Measurements from ENCODE around the gene ANO9.
"Not testable (repeated sequence)": the region's sequence is repeated elsewhere in the genome, so short reads cannot be mapped to it uniquely, and the experiment has no call there.

The ANO9 gene

DNA sequence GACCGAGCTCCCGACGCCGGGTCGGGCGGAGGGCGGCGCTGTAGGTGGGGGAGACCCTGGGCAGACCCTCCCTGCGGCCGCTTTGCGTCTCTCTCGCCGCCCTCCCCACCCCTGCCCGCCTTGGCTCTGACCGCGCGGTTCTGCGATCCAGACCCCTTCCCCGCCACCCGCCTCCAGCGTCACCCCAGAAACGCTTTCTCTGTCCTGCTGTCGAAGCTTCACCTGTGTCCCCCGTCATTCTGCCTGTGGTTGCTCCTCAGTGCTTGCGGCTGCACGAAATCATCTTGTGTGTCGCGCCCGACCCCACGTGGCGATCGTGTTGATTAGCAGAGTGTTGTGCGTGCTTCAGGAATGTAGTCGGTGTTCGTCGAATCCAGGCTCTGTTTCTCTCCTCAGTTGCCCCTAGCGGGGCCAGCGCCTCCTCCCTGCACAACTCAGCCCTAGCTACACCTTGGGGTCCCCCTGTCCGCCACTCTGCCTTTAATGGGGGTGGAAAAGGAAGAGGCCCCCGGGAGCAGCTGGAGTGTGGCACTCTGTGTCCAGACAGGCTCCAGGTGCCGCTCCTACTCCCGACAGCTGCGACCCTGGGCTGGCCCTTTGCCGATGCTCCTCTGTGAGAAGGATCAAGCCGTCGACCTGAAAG lies 9.1 kb upstream of the ANO9 start:
- no peak for DNase-seq

GRCh38 chr11:449889-450808 lies 8.3 kb upstream of the ANO9 start, which contains the start of gene PTDSS2:
TSS of gene PTDSS2 (plus strand) at chr11:450279. CDS start at chr11:450456, 177 bp downstream.
- peak; percentile 95 for DNase-seq

DNA sequence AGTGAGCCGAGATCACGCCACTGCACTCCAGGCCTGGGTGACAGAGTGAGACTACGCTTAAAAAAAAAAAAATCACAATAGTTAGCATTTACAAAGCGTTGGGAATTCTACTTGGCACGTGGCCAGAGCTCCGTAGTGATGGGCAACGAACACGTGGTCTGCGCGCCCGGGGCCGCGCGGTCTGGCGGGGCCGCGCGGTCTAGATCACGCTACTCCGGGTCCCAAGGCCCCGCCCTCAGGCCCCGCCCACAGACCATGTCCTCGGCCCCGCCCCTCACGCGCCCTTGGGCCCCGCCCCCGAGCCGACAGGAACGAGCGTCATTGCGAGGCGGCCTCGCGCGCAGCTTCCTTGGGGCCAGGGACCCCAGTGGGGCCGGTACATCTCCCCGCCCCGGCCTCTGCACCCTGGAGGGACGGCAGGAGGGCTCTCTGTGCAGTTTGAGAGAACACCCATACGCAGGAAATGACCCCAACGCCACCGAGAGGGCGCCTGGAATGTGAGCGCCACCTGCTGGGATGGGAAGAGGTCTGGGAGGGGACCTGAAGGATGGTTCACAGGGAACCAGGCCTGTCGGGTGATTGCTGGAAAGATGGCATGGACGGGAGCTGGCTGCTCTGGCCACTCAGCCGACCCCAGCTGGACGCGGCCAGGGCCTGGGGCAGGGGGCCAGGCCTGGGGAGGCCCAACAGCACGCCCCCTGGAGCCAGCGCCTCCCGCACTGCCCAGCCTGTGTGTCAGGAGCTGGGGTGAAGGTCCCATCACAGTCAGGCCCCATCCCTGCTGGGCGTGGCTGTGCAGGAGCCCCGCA lies 6.3 kb upstream of the ANO9 start:
- peak; percentile 95 for DNase-seq

DNA sequence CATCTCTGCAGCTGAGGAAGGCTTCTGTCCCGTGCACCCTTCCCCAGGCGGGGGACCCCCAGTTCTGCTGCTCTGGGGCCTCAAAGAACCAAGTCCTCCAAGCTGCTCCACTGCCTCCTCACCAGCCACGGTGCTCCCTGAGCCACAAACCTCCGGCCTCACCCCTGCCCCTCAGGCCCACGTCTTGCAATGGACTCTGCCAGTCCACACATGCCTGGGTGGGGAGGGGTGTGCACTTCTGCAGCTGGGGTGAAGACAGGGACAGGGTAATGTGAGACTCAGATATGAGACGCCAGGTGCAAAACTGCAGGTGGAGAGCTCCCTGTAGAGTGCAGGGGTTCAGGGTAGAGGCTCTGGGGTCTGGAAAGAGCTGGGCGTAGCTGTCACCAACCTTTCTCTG lies 5.1 kb upstream of the ANO9 start:
- no peak for DNase-seq

- no peak for DNase-seq
Measured at GRCh38 chr11:445765-446588, 4.2 kb upstream of the ANO9 start.

DNA sequence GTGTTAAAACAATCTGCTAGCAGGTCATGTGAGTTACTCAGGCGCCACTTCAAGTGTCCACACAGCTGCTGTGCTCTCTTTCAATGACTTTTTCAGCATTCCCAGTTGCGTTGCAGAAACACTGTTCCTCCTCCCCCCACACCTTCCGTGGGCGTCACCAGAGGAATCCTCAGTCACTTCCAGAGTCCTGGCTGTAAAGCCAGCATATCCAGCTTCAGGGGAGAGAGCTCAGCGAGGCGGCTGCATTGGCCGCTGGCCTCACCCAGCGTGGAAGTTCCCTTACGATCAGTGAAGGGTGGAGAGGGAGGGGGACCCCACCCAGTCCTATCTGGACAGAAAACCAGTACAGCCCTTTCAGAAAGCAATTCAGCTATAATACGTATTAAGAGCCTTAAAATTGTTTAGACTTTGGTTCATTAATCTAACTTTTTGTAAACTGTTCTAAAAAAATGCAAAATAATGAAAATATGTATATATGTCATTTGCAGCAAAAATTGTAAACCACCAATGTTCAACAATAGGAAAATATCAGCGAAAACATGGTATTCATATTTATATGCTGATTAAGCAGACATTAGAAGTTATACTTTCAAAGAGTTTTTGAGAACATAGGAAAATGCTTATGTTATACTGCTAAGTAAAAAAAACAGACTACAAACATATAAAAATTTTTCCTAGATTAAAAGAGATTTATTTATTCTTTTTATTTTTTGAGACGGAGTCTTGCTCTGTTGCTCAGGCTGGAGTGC lies 2.8 kb upstream of the ANO9 start:
- DNase-seq: peak; percentile 81

- DNase-seq: peak; percentile 45
Measured at GRCh38 chr11:443542-444199, 1.9 kb upstream of the ANO9 start.

GRCh38 chr11:442611-443081 lies 835 bp upstream of the ANO9 start:
- DNase-seq: no peak

GRCh38 chr11:441043-441417 lies 781 bp downstream of the ANO9 start:
- no peak for DNase-seq

GRCh38 chr11:440065-441042 lies 1.5 kb downstream of the ANO9 start:
- DNase-seq: no peak

DNA sequence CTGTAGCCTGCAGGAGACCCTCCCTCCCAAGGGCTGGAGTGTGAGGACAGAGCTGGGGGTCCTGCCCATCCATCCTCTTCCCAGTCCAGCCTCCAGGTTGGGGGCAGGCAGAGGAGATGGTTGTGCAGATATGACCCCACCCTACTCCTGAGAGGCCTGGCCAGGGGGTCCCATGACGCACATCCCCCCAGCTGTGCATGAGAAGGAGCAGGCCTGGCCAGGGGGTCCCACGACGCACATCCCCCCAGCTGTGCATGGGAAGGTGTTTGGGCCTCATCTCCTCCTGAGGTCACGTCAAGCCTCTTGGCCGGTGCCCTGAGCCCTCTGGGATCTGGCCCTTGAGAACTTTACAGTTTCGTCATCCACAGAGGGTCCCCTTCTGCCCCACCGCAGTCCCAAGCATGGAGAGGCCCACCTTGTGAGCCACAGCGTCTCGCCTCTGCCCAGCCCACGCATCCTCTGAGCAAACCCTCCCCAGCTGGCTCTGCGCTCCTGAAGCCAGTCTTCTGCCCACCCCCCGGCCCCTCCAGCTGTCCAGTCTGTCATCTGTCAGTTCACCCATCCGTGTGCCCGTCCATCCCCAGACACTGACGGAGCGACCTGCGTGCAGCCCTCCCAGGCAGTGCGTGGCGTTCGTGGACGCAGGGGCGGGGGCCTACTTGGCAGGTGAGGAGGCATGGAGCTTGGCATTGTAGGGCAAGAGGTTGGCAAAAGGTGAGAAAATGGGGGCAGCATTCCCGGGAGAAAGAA lies 2.3 kb downstream of the ANO9 start:
- no peak for DNase-seq

DNA sequence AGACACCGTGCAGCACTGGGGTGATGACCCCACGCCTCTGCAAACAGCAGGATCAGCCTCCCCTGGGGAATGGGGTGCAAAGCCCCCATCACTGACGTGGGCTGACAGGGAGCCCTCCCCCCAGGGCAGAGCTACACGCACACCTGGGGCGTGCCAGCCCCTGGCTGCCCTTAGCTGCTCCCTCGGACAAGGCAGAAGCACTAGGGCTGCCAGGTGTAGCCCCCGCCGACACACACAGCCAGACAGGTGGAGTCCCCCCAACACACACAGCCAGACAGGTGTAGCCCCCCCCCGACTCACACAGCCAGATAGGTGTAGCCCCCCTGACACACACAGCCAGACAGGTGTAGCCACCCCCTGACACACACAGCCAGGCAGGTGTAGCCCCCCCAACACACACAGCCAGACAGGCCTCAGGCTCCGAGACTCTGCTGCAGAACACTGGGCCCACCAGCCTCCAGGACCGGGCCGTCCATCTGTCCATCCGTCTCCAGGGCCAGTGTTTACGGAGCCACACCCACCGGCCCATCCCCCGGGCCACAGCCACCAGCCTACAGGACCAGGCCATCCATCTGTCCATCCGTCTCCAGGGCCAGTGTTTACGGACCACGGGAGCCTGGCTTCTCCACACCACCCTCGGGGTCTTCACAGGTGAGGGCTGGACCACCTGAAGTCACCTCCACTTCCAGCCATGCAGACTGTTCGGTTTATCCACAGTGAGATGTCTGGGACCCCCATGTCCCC lies 3.5 kb downstream of the ANO9 start:
- DNase-seq: no peak

DNA sequence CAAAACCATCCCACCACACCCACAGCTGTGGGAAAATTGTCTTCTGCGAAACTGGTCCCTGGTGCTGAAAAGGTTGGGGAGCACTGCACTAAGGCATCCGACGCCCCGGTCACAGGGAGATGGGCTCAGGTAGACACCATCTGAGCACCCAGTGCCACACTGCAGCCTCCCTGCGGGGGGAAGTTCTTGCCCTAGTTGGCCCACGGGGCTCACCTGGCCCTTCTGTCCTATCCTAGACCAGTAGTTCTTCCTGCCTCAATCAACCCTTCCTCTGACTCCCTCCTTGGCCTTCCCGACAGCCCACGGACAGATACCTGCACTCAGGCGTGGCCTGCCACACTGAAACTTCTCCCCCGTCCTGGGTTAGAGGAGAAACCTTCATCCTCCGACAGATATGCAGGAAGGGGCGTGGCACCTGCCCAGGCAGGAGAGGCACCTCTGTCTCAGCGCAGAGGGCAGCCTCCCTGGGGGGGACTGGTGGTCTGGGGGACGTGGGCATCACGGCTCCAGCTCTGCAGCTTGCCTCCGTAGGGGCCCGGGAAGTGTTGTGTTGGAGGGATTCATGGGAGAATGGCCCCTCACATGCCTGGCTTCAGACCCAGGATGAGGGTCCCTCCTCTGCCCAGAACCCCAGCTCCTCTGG lies 4.5 kb downstream of the ANO9 start:
- DNase-seq: no peak

- not testable (repeated sequence) for DNase-seq
Measured at GRCh38 chr11:434999-435740, 6.6 kb downstream of the ANO9 start.

DNA sequence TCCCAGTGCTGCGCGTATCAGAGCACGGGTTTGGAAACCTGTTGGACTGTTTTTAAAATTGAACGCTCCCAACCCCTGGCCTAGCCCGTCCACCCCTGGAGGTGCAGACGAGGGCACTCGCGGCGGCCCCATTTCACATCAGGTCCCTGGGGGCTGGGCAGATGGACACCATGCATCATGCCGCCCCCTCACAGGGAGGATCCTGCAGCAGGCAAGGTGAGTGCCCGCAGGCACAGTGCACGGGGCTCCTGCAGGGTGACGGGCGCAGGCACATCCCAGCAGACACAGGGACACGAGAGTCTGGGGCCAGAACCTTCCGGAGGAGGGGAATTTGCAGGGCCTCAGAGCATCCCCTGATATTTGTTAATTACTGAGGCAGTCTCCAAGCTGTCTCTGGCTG lies 7.3 kb downstream of the ANO9 start:
- no peak for DNase-seq

DNA sequence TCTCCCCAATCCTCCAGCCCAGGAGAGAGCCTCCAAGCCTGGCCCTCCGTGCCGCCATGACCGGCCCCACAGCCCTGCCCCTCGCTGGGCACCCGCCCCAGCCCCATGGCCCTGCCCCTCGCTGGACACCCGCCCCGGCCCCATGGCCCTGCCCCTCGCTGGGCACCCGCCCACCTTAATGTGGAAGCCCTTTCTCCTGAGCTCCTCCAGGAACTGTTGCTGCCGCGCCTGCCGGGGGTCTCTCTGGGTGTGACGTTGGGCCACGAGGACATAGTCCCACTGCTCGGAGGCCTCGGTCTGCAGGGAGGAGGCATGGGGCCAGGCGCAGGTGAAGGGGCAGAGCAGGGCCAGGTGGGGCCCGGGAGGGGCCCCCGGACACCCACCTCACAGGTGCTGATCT lies 8.2 kb downstream of the ANO9 start:
- no peak for DNase-seq

DNA sequence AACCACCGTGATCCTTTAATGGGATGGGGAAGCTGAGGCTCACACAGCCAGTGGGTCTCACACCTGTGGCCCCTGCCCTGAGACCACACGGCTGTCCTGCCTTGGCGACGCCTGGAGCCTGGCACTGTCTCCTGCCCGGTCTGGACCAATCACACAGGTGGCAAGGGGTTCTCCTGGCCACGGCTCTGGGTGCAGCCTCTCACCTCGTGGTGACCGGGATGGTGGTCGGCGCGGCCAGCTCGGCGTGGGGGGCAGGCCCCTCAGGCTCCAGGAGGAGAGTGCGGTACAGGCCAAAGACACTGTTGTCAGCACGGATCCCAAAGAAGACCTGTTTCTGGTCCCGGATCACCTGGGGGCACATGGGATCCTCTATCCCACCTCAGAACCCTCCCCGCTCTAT lies 8.7 kb downstream of the ANO9 start:
- DNase-seq: no peak

Data from NCI-H2029 (cell line).